ES-I3 (cell line): ENCODE measurements around the gene NET1.

ENCODE experiments used
- H3K36me3 ChIP-seq: 2 replicates; pipeline ENCODE4 v1.6.1; 2013; ENCODE audit warnings: mild to moderate bottlenecking, low read length, control low read depth, moderate library complexity; ENCODE audit not compliant: insufficient read depth
- H3K4me1 ChIP-seq: 2 replicates; pipeline ENCODE4 v1.6.1; 2013; ENCODE audit warnings: mild to moderate bottlenecking, control low read depth, low read length; ENCODE audit not compliant: insufficient read depth
- H3K9ac ChIP-seq: 2 replicates; pipeline ENCODE4 v1.6.1; 2013; ENCODE audit warnings: low read depth, mild to moderate bottlenecking, low read length, moderate library complexity
- H3K9me3 ChIP-seq: 2 replicates; pipeline ENCODE4 v1.6.1; 2013; ENCODE audit warnings: mild to moderate bottlenecking, low read length, moderate library complexity; ENCODE audit not compliant: control insufficient read depth, insufficient read depth

NET1 gene

DNA sequence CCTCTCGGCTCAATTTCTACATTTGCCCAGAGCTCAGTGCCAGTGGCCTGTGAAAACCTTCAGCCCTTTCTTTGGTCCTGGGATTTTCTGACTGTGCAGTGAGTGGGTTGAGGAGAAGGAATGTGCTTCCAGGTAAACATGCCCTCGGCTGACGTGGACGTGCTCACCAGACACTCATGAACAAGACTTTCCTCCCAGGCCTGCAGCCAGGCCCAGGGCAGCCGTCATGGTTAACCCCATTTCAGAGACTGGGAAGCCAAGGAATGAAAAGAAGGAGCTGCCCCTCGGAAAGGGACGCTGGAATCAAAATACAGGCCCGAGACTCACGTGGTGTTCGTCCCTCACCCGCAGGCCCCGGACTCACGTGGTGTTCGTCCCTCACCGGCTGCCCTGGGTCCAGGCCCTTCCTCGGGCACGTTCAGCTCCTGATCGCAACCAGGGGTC is 95.8 kb downstream of the NET1 start:
- Histone ChIP-seq H3K4me1 (no peaks in the 10 kb centered on the region), H3K9ac (no peak overlapping the region), H3K9me3 (no peaks in the 10 kb centered on the region), H3K36me3 (no peaks in the 10 kb centered on the region)
